SK-N-SH (cell line): Measurements from ENCODE around the gene CCDC149. TPM values are rescaled to one million over a fixed set of nuclear protein-coding genes. Genes with fewer than 3 reads are reported as not detected.

ENCODE experiments used
- CTCF ChIA-PET: fragments of 300-600, 350-600 bp; formaldehyde crosslinking; extraction: SDS; loops from one replicate; lab custom pipeline; 2021; lab: Yijun Ruan, JAX
- POLR2A ChIA-PET: fragments of 350-600 bp; sonication (Branson Sonifier 250); formaldehyde crosslinking; extraction: SDS; loops from one replicate; lab custom pipeline; 2020; ENCODE audit warnings: antibody characterized with exemption, inconsistent platforms; lab: Yijun Ruan, JAX
- DNase-seq: peaks from one replicate; pipeline ENCODE4 v3.0.0; 2012
- H2AFZ ChIP-seq: fragments of 200-600 bp; sonication (generic); 2 replicates; pipeline ENCODE4 v1.8.1; 2016; ENCODE audit warnings: antibody characterized with exemption, mild to moderate bottlenecking, low read depth
- H3F3A ChIP-seq: fragments of 200-600 bp; sonication (generic); replicated peaks from 2 replicates; pipeline ENCODE3; 2016; ENCODE audit warnings: antibody characterized with exemption, mild to moderate bottlenecking; ENCODE audit not compliant: insufficient read depth
- H3K27ac ChIP-seq, 2 experiments: fragments of 200-500 bp in 1 of 2; fragments of 200-600 bp in 1 of 2; sonication (Bioruptor generic) in 1 of 2; sonication (generic), shearing (Covaris generic) in 1 of 2; 2 replicates each; pipeline versions ENCODE4 v1.5.1 to v1.6.1; 2014 to 2016; ENCODE audit warnings: low read depth in 2 of 2, inconsistent platforms in 1 of 2, low read length in 1 of 2, mild to moderate bottlenecking in 1 of 2, mixed read lengths in 1 of 2
- H3K27me3 ChIP-seq: fragments of 200-600 bp; sonication (generic), shearing (Covaris generic); 2 replicates; pipeline ENCODE4 v1.6.1; 2016; ENCODE audit warnings: mixed run types; ENCODE audit not compliant: insufficient read depth
- H3K36me3 ChIP-seq, 2 experiments: fragments of 200-500 bp in 1 of 2; fragments of 200-600 bp in 1 of 2; sonication (Bioruptor generic) in 1 of 2; sonication (generic) in 1 of 2; replicated peaks in 1 of 2; 2 replicates each; pipeline versions ENCODE3 to v1.5.1; 2014 to 2016; ENCODE audit warnings: low read length in 1 of 2, mild to moderate bottlenecking in 1 of 2; ENCODE audit not compliant: insufficient read depth in 2 of 2, control insufficient read depth in 1 of 2
- H3K4me1 ChIP-seq, 2 experiments: fragments of 200-500 bp in 1 of 2; fragments of 200-600 bp in 1 of 2; sonication (Bioruptor generic) in 1 of 2; sonication (generic), shearing (Covaris generic) in 1 of 2; 2 replicates each; pipeline versions ENCODE4 v1.5.1 to v1.6.1; 2014 to 2016; ENCODE audit warnings: low read depth in 1 of 2, low read length in 1 of 2, mixed run types in 1 of 2; ENCODE audit not compliant: insufficient read depth in 2 of 2, control insufficient read depth in 1 of 2
- H3K4me2 ChIP-seq: fragments of 200-600 bp; sonication (generic), shearing (Covaris generic); 2 replicates; pipeline ENCODE4 v1.6.1; 2017; ENCODE audit warnings: mixed run types
- H3K4me3 ChIP-seq, 2 experiments: fragments of 200-500 bp in 1 of 2; fragments of 200-600 bp in 1 of 2; sonication (Bioruptor generic) in 1 of 2; sonication (generic), shearing (Covaris generic) in 1 of 2; 2 replicates each; pipeline versions ENCODE4 v1.5.1 to v1.8.1; 2014 to 2016; ENCODE audit warnings: low read depth in 2 of 2, inconsistent platforms in 1 of 2, low read length in 1 of 2, mild to moderate bottlenecking in 1 of 2, mixed read lengths in 1 of 2, moderate library complexity in 1 of 2
- H3K79me2 ChIP-seq: fragments of 200-600 bp; sonication (generic); 2 replicates; pipeline ENCODE4 v1.8.1; 2017; ENCODE audit warnings: mild to moderate bottlenecking; ENCODE audit not compliant: insufficient read depth
- H3K9ac ChIP-seq: fragments of 200-600 bp; sonication (generic); 2 replicates; pipeline ENCODE4 v1.6.1; 2017; ENCODE audit warnings: mixed run types
- H3K9me2 ChIP-seq: fragments of 200-600 bp; sonication (generic); 2 replicates; pipeline ENCODE4 v1.6.1; 2017; ENCODE audit warnings: mixed run types
- H3K9me3 ChIP-seq: fragments of 200-600 bp; sonication (generic); 2 replicates; pipeline ENCODE4 v1.6.1; 2017; ENCODE audit warnings: mixed run types, mild to moderate bottlenecking, moderate library complexity
- H4K20me1 ChIP-seq: fragments of 200-600 bp; sonication (generic); 2 replicates; pipeline ENCODE4 v1.6.1; 2017; ENCODE audit warnings: mild to moderate bottlenecking, mixed run types; ENCODE audit not compliant: insufficient read depth
- CHD2 ChIP-seq: fragments of 150-350 bp; IDR thresholded peaks from 2 replicates; pipeline ENCODE4 v1.6.1; 2018; ENCODE audit warnings: low read length; ENCODE audit not compliant: partially characterized antibody
- EP300 ChIP-seq, 2 experiments: IDR thresholded peaks; 2 replicates each; pipeline versions ENCODE4 v1.4.0 to v1.6.1; 2012; ENCODE audit warnings: borderline replicate concordance in 1 of 2, low read depth in 1 of 2, low read length in 1 of 2
- EZH2phosphoT487 ChIP-seq: fragments of 200-600 bp; sonication (generic); IDR thresholded peaks from 2 replicates; pipeline ENCODE4 v1.6.1; 2017; ENCODE audit warnings: low read depth, mixed run types, mild to moderate bottlenecking, antibody characterized with exemption, moderate library complexity, borderline replicate concordance
- FOSL2 ChIP-seq: IDR thresholded peaks from 2 replicates; pipeline ENCODE4 v1.4.0; 2012; ENCODE audit warnings: low read depth, mild to moderate bottlenecking, moderate library complexity, borderline replicate concordance
- FOXJ3 ChIP-seq: sonication (generic); formaldehyde crosslinking; IDR thresholded peaks from 2 replicates; pipeline ENCODE4 v1.5.1; 2020; ENCODE audit warnings: mild to moderate bottlenecking, missing genetic modification reagents
- FOXM1 ChIP-seq: IDR thresholded peaks from 2 replicates; pipeline ENCODE4 v1.4.0; 2012; ENCODE audit warnings: low read depth, mild to moderate bottlenecking
- JUND ChIP-seq: IDR thresholded peaks from 2 replicates; pipeline ENCODE4 v1.4.0; 2012
- MAX ChIP-seq: IDR thresholded peaks from 2 replicates; pipeline ENCODE4 v1.4.0; 2012; ENCODE audit warnings: low read depth
- MEF2A ChIP-seq: IDR thresholded peaks from 2 replicates; pipeline ENCODE4 v1.4.0; 2012; ENCODE audit warnings: low read depth, borderline replicate concordance
- MXI1 ChIP-seq: IDR thresholded peaks from 2 replicates; pipeline ENCODE4 v1.6.1; 2012; ENCODE audit warnings: mild to moderate bottlenecking, low read depth, low read length, improper control_type of control experiment
- NFIC ChIP-seq: IDR thresholded peaks from 2 replicates; pipeline ENCODE4 v1.4.0; 2012; ENCODE audit warnings: borderline replicate concordance
- NRF1 ChIP-seq: IDR thresholded peaks from 2 replicates; pipeline ENCODE4 v1.6.1; 2012; ENCODE audit warnings: low read depth, mild to moderate bottlenecking, low read length
- POLR2AphosphoS5 ChIP-seq: IDR thresholded peaks from 2 replicates; pipeline ENCODE4 v1.6.1; 2012; ENCODE audit warnings: low read depth, low read length
- RAD21 ChIP-seq: IDR thresholded peaks from 2 replicates; pipeline ENCODE4 v1.6.1; 2012; ENCODE audit warnings: mild to moderate bottlenecking, low read length
- RCOR1 ChIP-seq: fragments of 150-350 bp; IDR thresholded peaks from 2 replicates; pipeline ENCODE4 v1.6.1; 2017; ENCODE audit warnings: antibody characterized with exemption, low read length
- TAF1 ChIP-seq: IDR thresholded peaks from 2 replicates; pipeline ENCODE4 v1.6.1; 2012; ENCODE audit warnings: low read depth, mild to moderate bottlenecking, low read length, moderate library complexity, borderline replicate concordance
- USF1 ChIP-seq: IDR thresholded peaks from 2 replicates; pipeline ENCODE4 v1.4.0; 2012; ENCODE audit warnings: low read depth, borderline replicate concordance
- YY1 ChIP-seq: IDR thresholded peaks from 2 replicates; pipeline ENCODE4 v1.4.0; 2012; ENCODE audit warnings: low read depth, mild to moderate bottlenecking
- WGBS: methylation state at CpG from one replicate; pipeline ENCODE4 v1.1.6; 2017; ENCODE audit warnings: low lambda C conversion rate; 5-methylcytosine and 5-hydroxymethylcytosine counted together
- polyA plus RNA-seq, 3 experiments: library from polyadenylated mRNA; depleted of rRNA; stranded (reverse); fragments of >200 nt; gene quantifications; 2 replicates each; pipeline ENCODE4 v1.2.3, GENCODE V29; 2012
- TF ChIP-seq, protein P1 (sequence below): IDR thresholded peaks from 2 replicates; pipeline ENCODE4; 2012
- TF ChIP-seq, protein P2 (sequence below): IDR thresholded peaks from 2 replicates; pipeline ENCODE4 v1.4.0; 2012; ENCODE audit warnings: low read depth, borderline replicate concordance

CCDC149 gene
- polyA plus RNA-seq, 1 of the 3 experiments (the other 2 are of a cell fraction): 5.5 TPM

- no peak for TF ChIP-seq CHD2
- no peak for TF ChIP-seq RCOR1
- TF ChIP-seq POLR2AphosphoS5: no peak
- TF ChIP-seq MEF2A: no peak
- TF ChIP-seq RAD21: no peak
These were observed 76.1 kb downstream of the CCDC149 start (continued) for GRCh38 chr4:24836661-24837242.

DNA sequence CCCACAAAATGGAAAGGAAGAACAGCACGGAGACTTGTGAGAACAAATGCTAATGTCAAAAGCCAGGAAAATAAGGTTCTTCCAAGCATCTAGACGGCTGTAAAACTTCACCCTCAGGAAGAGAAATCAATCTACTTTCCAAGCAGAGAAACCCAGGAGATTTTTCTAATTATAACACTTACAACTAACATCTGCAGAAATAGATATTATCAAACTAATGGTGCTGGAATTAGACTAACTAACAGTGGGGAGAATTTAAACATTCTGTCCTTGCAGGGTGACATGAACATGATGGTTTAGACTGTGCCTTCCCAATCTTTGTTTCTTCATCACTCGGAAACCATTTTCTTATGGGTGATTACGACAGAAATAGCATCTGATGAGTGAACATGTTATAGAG lies 77.1 kb downstream of the CCDC149 start:
- H2AFZ ChIP-seq: no peak overlapping the region
- H3K9me2 ChIP-seq: no peaks in the 10 kb centered on the region
- CTCF ChIA-PET: no interaction called here
- 86% methylated on average over 4 of the region's 4 CpGs for WGBS
- no peaks in the 10 kb centered on the region for H3F3A ChIP-seq
- DNase-seq: no peak
- no peaks in the 10 kb centered on the region for H3K79me2 ChIP-seq
- TF ChIP-seq JUND (no peak), NFIC (no peak), FOSL2 (no peak), USF1 (no peak), MAX (no peak)
- H3K4me2 ChIP-seq: no peak overlapping the region
- no peaks in the 10 kb centered on the region for H3K9me3 ChIP-seq
- POLR2A ChIA-PET: no interaction called here
- H3K27ac ChIP-seq: no peak overlapping the region
- no peak overlapping the region for H3K9ac ChIP-seq
- no peaks in the 10 kb centered on the region for H4K20me1 ChIP-seq
- H3K36me3 ChIP-seq: peaks cover 0 to 3% of the 10 kb centered on the region in 2 experiments
- no peaks in the 10 kb centered on the region for H3K27me3 ChIP-seq
- H3K4me1 ChIP-seq: no peaks in the 10 kb centered on the region
- no peak overlapping the region for H3K4me3 ChIP-seq

DNA sequence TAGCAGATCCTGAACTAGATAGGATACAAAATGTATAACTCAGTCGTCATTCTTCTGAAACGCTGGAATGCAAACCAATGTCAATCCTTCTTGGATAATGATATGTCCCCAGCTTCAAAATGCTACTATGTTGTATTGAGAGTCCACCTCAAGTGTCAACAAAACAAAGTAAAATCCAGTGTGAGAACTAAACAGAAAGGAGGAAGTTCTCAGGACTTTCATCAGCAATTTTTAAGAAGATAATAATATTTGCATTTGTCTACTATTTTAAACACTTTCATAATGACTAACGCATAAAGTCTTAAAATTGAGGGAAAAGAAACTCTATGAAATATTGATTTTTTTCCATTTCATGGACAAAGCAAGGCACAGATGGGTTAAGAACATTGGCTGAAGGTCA lies 81.2 kb downstream of the CCDC149 start:
- Histone ChIP-seq H2AFZ (no peak overlapping the region), H3K9ac (no peak overlapping the region), H3K4me3 (no peak overlapping the region), H3K27me3 (no peaks in the 10 kb centered on the region), H3K79me2 (no peaks in the 10 kb centered on the region), H3K4me1 (no peaks in the 10 kb centered on the region), H3F3A (no peaks in the 10 kb centered on the region), H4K20me1 (no peaks in the 10 kb centered on the region), H3K9me2 (no peaks in the 10 kb centered on the region), H3K27ac (no peak overlapping the region), H3K9me3 (no peaks in the 10 kb centered on the region), H3K4me2 (no peak overlapping the region), H3K36me3 (peaks cover 0 to 3% of the 10 kb centered on the region in 2 experiments)
- WGBS: 74% methylated on average over 3 of the region's 3 CpGs
- DNase-seq: no peak
- ChIA-PET CTCF (no interaction called here), POLR2A (no interaction called here)
- TF ChIP-seq EZH2phosphoT487 (no peak), TAF1 (no peak), YY1 (no peak), RAD21 (no peak), FOXM1 (no peak), FOSL2 (no peak), CHD2 (no peak), FOXJ3 (no peak), USF1 (no peak), MXI1 (no peak), NRF1 (no peak), EP300 (IDR thresholded peaks at IDR 0.05; ENCODE audit: borderline replicate concordance in 1 of 2, low read depth in 1 of 2, low read length in 1 of 2) (no peak)
- TF ChIP-seq, protein P1, sequence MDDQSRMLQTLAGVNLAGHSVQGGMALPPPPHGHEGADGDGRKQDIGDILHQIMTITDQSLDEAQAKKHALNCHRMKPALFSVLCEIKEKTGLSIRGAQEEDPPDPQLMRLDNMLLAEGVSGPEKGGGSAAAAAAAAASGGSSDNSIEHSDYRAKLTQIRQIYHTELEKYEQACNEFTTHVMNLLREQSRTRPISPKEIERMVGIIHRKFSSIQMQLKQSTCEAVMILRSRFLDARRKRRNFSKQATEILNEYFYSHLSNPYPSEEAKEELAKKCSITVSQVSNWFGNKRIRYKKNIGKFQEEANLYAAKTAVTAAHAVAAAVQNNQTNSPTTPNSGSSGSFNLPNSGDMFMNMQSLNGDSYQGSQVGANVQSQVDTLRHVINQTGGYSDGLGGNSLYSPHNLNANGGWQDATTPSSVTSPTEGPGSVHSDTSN: no peak
- TF ChIP-seq, protein P2, sequence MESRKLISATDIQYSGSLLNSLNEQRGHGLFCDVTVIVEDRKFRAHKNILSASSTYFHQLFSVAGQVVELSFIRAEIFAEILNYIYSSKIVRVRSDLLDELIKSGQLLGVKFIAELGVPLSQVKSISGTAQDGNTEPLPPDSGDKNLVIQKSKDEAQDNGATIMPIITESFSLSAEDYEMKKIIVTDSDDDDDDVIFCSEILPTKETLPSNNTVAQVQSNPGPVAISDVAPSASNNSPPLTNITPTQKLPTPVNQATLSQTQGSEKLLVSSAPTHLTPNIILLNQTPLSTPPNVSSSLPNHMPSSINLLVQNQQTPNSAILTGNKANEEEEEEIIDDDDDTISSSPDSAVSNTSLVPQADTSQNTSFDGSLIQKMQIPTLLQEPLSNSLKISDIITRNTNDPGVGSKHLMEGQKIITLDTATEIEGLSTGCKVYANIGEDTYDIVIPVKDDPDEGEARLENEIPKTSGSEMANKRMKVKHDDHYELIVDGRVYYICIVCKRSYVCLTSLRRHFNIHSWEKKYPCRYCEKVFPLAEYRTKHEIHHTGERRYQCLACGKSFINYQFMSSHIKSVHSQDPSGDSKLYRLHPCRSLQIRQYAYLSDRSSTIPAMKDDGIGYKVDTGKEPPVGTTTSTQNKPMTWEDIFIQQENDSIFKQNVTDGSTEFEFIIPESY: no peak
